GM19328 (cell line): ENCODE measurements around the gene OLFML3.

Experiments used
- ATAC-seq: cut with Tn5 transposase; IDR thresholded peaks from one replicate; pipeline ENCODE4 v1.9.1; 2021; ENCODE audit warnings: mild to moderate bottlenecking, moderate library complexity; ENCODE audit not compliant: unreplicated experiment

Gene OLFML3

DNA sequence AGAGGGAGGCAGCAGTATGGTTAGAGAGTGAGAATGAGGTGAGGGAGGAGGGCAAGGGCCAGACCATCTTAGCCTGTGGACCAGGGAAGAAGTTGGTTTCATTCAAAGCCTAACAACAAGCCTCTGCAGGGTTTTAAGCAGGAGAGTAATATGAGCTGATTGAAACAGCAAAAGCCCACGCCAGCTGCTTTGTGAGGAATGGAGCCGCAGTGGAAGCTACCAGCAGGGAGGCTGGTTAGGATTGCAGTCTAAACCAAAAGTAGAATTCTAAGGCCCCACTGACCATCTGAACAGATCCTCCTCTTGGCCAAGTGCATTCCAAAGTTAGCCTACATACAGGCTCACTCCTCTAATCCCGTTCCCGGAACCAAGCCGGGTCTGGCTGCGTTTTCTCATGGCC, 44.8 kb downstream of the OLFML3 start:
- ATAC-seq = no peak

GRCh38 chr1:114025609-114026401, 46.5 kb downstream of the OLFML3 start:
- ATAC-seq = no peak

DNA sequence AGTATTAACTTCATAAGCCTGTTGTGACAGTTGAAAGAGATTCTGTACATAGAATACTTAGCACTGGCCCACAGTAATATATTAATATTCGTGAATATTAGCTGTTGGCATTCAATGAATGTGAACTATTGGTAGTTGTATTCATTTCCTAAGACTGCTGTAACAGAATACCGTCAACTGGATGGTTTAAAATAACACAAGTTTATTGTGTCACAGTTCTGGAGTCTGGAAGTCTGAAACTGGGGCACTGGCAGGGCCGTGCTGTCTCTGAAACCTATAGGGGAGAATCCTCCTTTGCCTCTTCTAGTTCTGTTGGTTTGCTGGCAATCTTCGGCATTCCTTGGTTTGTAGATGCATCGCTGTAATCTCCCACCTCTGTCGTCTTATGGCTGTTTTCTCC, 47.5 kb downstream of the OLFML3 start:
- ATAC-seq = no peak
